GM11168 (cell line): ENCODE measurements around the gene KCNG1.

ENCODE experiments used
- in situ Hi-C: fragments of 300-500 bp; cut with MboI; formaldehyde crosslinking; loops from one replicate; pipeline ENCODE4 v1.12.0; 2022; ENCODE audit warnings: low sequenced_read_pairs; ENCODE audit not compliant: unreplicated experiment

Gene KCNG1

GRCh38 chr20:50958615-50959542 is 64.0 kb downstream of the KCNG1 start, which contains the start of gene MOCS3:
Gene MOCS3 (plus strand): TSS chr20:50958818. CDS start chr20:50958843, 25 bp downstream.
- in situ Hi-C loops: no loop called here

GRCh38 chr20:50957798-50958614 is 64.9 kb downstream of the KCNG1 start, which contains the start of gene DPM1:
Gene DPM1 (minus strand): TSS chr20:50958532. CDS start chr20:50958523, 9 bp downstream.
- in situ Hi-C loops: no loop called here

- in situ Hi-C loops: no loop called here
These were observed 65.6 kb downstream of the KCNG1 start for GRCh38 chr20:50957276-50957675.

- in situ Hi-C loops: no loop called here
These were observed 69.1 kb downstream of the KCNG1 start for GRCh38 chr20:50953821-50954220.
